HL-60 (cell line): ENCODE measurements around the gene ZSCAN21.

Experiments used
- DNase-seq, 2 experiments: peaks; one replicate each; pipeline ENCODE4 v3.0.0-alpha.2; 2010 to 2020; ENCODE audit warnings: low read depth in 1 of 2, low spot score in 1 of 2
- H3K27ac ChIP-seq: fragments of 250-450 bp; sonication (Bioruptor Pico); replicated peaks from 2 replicates; pipeline ENCODE4 v1.5.1; 2020; ENCODE audit warnings: mild to moderate bottlenecking, moderate library complexity
- H3K27me3 ChIP-seq: fragments of 250-450 bp; sonication (Bioruptor Pico); 2 replicates; pipeline ENCODE4 v1.5.1; 2021; ENCODE audit warnings: mild to moderate bottlenecking, moderate library complexity; ENCODE audit not compliant: insufficient read depth, poor library complexity, severe bottlenecking
- H3K4me3 ChIP-seq: replicated peaks from 2 replicates; pipeline ENCODE4 v1.5.1; 2011; ENCODE audit warnings: mild to moderate bottlenecking, control low read depth, low read length; ENCODE audit not compliant: insufficient read depth
- GABPA ChIP-seq: IDR thresholded peaks from 2 replicates; pipeline ENCODE4 v1.6.1; 2012; ENCODE audit warnings: low read depth
- POLR2AphosphoS5 ChIP-seq: IDR thresholded peaks from 2 replicates; pipeline ENCODE4 v1.6.1; 2012; ENCODE audit warnings: low read depth
- REST ChIP-seq: IDR thresholded peaks from 2 replicates; pipeline ENCODE4 v1.6.1; 2012; ENCODE audit warnings: low read depth; ENCODE audit not compliant: insufficient replicate concordance
- SPI1 ChIP-seq: IDR thresholded peaks from 2 replicates; pipeline ENCODE4 v1.6.1; 2012; ENCODE audit warnings: low read depth, mild to moderate bottlenecking, borderline replicate concordance
- TF ChIP-seq, protein P1 (sequence below): IDR thresholded peaks from one replicate; pipeline ENCODE4 v1.5.1; 2011; ENCODE audit warnings: low read length, control low read depth, inconsistent platforms; ENCODE audit not compliant: insufficient read depth

ZSCAN21 gene

DNA sequence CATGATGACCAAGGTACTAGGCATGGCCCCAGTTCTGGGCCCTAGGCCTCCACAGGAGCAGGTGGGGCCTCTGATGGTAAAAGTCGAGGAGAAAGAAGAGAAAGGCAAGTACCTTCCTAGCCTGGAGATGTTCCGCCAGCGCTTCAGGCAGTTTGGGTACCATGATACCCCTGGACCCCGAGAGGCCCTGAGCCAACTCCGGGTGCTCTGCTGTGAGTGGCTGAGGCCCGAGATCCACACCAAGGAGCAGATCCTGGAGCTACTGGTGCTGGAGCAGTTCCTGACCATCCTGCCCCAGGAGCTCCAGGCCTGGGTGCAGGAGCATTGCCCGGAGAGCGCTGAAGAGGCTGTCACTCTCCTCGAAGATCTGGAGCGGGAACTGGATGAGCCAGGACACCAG lies 7.4 kb downstream of the ZSCAN21 start:
- Histone ChIP-seq H3K4me3 (no peak overlapping the region), H3K27me3 (no peaks in the 10 kb centered on the region), H3K27ac (no peak overlapping the region)
- DNase-seq: no peak
- no peak for TF ChIP-seq SPI1
- TF ChIP-seq, protein P1, sequence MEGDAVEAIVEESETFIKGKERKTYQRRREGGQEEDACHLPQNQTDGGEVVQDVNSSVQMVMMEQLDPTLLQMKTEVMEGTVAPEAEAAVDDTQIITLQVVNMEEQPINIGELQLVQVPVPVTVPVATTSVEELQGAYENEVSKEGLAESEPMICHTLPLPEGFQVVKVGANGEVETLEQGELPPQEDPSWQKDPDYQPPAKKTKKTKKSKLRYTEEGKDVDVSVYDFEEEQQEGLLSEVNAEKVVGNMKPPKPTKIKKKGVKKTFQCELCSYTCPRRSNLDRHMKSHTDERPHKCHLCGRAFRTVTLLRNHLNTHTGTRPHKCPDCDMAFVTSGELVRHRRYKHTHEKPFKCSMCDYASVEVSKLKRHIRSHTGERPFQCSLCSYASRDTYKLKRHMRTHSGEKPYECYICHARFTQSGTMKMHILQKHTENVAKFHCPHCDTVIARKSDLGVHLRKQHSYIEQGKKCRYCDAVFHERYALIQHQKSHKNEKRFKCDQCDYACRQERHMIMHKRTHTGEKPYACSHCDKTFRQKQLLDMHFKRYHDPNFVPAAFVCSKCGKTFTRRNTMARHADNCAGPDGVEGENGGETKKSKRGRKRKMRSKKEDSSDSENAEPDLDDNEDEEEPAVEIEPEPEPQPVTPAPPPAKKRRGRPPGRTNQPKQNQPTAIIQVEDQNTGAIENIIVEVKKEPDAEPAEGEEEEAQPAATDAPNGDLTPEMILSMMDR: no peak

DNA sequence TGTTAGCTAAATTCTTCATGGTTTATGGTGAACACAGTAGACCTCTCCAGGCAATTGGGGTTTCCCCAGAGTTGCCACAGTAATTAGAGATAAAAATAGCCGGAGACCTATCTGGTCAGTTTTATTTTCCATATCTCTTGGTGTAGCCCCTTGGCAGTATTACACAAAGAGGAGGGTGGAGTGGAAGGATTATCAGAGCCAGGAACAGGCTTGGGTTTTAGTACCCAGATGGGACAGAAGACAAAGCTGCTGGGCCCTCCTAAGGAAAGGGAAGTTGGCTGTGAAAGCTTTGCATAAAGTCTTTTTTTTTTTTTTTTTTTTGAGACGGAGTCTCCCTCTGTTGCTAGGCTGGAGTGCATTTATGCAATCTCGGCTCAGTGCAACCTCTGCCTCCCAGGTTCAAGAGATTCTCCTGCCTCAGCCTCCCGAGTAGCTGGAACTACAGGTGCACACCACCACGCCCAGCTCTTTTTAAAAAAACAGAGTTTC lies 9.7 kb downstream of the ZSCAN21 start:
- TF ChIP-seq REST (no peak), GABPA (no peak), POLR2AphosphoS5 (no peak), SPI1 (no peak)
- TF ChIP-seq, protein P1: no peak
- no peak for DNase-seq
- no peaks in the 10 kb centered on the region for H3K27me3 ChIP-seq
- no peak overlapping the region for H3K4me3 ChIP-seq
- H3K27ac ChIP-seq: no peak overlapping the region

DNA sequence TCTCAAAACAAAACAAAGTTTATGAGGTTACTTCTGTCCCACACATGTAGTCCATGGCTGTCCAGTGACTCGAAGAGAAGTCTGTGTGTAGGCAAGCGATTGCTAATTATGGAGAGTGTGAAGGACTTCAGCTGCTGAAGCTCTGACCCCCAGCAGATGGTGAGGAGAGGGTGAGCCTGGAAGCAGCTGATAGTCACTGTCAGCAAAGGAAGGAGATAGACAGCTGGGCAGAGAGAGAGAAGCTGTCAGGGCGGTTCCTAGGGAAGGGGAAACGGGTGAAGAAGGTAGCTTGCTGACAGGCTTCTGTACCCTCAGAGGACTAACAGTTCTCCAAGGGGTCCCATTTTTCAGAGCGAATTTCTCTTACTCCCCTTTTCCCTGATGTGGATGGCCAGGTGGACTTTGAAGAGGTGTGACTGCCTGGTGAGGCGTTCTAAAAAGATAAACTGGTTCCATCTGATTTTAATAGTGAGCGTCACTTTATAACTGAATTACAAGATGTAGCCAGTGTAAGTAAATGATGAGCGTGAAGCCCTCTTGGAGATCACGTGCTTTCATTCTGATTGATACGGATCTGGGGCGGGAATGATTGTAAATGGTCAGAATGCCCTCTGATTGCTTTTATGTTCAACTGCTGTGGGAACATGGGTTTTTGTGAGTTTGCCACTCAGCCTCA lies 12.1 kb downstream of the ZSCAN21 start:
- no peak for DNase-seq
- Histone ChIP-seq H3K4me3 (no peak overlapping the region), H3K27me3 (no peaks in the 10 kb centered on the region), H3K27ac (no peak overlapping the region)
- TF ChIP-seq, protein P1: no peak
- TF ChIP-seq SPI1 (no peak), POLR2AphosphoS5 (no peak), GABPA (no peak), REST (no peak)

DNA sequence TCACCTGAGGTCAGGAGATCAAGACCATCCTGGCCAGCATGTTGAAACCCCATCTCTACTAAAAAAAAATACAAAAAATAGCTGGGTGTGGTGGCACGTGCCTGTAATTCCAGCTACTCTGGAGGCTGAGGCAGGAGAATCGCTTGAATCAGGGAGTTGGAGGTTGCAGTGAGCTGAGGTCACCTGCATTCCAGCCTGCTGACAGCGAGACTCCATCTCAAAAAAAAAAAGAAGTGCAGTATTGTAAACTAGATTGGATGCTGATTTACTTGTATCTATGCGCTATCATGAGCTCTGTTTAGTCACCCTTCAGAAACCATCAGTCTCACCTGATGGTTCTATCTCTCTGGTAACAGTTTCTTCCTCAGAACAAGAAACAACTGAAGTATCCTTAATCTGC lies 13.8 kb downstream of the ZSCAN21 start:
- Histone ChIP-seq H3K27ac (no peak overlapping the region), H3K4me3 (no peak overlapping the region), H3K27me3 (no peaks in the 10 kb centered on the region)
- TF ChIP-seq POLR2AphosphoS5 (no peak), REST (no peak), GABPA (no peak), SPI1 (no peak)
- TF ChIP-seq, protein P1: no peak
- no peak for DNase-seq
